ENCODE data around the gene RCAN1.

DNA sequence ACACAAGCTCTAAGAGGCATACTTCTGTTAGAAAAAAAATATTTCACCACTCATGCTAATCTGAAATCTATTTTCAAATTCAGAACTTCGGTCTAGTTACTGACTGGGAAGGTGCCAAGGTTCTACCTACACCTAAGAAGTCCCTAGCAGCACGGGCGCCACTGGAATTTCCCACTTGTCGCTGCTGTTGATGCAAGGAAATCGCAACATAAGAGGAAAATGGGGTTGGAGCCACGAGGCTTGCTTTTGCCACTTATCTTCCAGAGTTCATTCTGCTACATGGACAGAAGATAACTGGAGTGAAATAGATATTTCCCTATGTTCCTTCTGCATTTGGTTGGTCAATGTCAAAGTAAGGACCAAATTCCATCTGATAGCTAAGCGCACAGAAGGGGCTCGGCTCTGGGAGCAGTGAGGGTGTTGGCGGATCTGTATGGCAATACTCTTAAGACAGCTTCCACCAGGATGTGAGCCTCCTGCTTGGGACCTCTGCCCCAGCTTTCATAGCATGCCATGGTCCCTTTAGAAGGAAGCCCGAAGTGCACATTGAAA is 47.2 kb downstream of the RCAN1 start:
- TF ChIP-seq POLR2A (IDR thresholded peaks at IDR 0.05; ENCODE audit: low read depth, low read length) (no peak), TAF1 (IDR thresholded peaks at IDR 0.05; ENCODE audit: borderline replicate concordance, low read depth, low read length) (no peak), POLR2AphosphoS5 (IDR thresholded peaks at IDR 0.05; ENCODE audit: low read depth, low read length) (no peak)
